Tibial artery (tissue), 4 donors: ENCODE data around the gene POMT1.

ENCODE experiments used
- DNase-seq, 2 donors: peaks; one replicate each; pipeline ENCODE4 v3.0.0-alpha.2; 2019
- H3K27ac ChIP-seq, 2 donors: fragments of 200-600 bp; sonication (generic) in 1 of 2; 1 replicate in 1 of 2; 2 replicates in 1 of 2; pipeline ENCODE4 v1.5.1; 2018 to 2019; ENCODE audit warnings: mild to moderate bottlenecking in 1 of 2
- H3K27me3 ChIP-seq, 2 donors: fragments of 200-600 bp; sonication (generic) in 1 of 2; one replicate each; pipeline versions ENCODE4 v1.5.1 to v1.6.0; 2016 to 2019
- H3K36me3 ChIP-seq, 3 donors: fragments of 200-600 bp; sonication (generic) in 2 of 3; one replicate each; pipeline ENCODE4 v1.5.1; 2016 to 2019; ENCODE audit warnings: mild to moderate bottlenecking in 2 of 3
- H3K4me1 ChIP-seq, 4 donors: fragments of 200-600 bp; sonication (generic) in 2 of 4; 1 replicate in 3 of 4; 2 replicates in 1 of 4; pipeline ENCODE4 v1.5.1; 2016 to 2019
- H3K4me3 ChIP-seq, 2 donors: fragments of 200-600 bp; sonication (generic) in 1 of 2; 1 replicate in 1 of 2; 2 replicates in 1 of 2; pipeline ENCODE4 v1.5.1; 2018 to 2019; ENCODE audit warnings: mild to moderate bottlenecking in 2 of 2
- H3K9me3 ChIP-seq, 3 donors: fragments of 200-600 bp; sonication (generic) in 1 of 3; one replicate each; pipeline ENCODE4 v1.5.1; 2016 to 2019
- CTCF ChIP-seq, 2 experiments: fragments of 200-600 bp in 1 of 2; fragments of 450-650 bp in 1 of 2; IDR thresholded peaks; one replicate each; pipeline ENCODE4 v1.5.1; 2017 to 2019; ENCODE audit warnings: antibody characterized with exemption in 2 of 2, mild to moderate bottlenecking in 1 of 2, moderate library complexity in 1 of 2
- intact Hi-C: fragments of 100-400 bp; cut with DNase I; formaldehyde crosslinking; loops from one replicate; pipeline ENCODE4 v1.15.0; 2023; ENCODE audit warnings: low total_unique reads

The POMT1 gene

DNA sequence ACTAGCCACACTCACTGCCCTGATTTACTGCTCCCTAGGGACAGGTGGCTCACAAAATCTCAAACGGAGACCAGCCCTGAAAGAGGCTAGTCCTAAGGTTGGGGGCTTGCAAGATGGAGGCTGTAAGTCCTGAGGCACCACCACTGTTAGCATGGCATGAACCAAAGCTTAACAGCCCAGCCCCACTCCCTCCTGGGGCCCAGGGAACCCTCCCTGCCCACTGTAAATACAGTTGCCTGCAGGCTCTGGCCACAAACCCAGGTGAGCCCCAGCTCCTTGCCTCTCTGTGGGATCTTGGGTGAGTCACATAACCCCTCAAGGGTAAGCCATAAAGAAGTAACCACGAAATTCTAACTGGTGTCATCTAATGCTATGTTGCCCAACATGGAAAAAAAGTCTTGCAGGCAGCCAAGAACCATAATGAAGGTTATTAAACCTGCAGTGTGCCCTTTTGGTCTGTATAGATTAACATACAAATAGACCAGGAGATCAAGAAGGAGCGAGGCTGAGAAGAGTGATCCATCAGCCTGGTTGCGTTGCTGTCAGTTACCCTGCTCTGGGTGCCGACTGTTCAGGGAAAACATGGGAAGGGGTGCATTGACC is 1.7 kb upstream of the POMT1 start:
- Histone ChIP-seq H3K27ac (no peak overlapping the region), H3K4me1 (peaks cover 0 to 29% (median 14%) of the 10 kb centered on the region in 4 donors), H3K9me3 (no peaks in the 10 kb centered on the region), H3K27me3 (no peaks in the 10 kb centered on the region), H3K4me3 (no peak overlapping the region), H3K36me3 (peaks cover 13 to 46% (median 33%) of the 10 kb centered on the region in 3 donors)
- TF ChIP-seq CTCF (IDR thresholded peaks at IDR 0.05): no peak
- DNase-seq: peak in 1 of 2 donors; percentile 12
- intact Hi-C loops: no loop called here

DNA sequence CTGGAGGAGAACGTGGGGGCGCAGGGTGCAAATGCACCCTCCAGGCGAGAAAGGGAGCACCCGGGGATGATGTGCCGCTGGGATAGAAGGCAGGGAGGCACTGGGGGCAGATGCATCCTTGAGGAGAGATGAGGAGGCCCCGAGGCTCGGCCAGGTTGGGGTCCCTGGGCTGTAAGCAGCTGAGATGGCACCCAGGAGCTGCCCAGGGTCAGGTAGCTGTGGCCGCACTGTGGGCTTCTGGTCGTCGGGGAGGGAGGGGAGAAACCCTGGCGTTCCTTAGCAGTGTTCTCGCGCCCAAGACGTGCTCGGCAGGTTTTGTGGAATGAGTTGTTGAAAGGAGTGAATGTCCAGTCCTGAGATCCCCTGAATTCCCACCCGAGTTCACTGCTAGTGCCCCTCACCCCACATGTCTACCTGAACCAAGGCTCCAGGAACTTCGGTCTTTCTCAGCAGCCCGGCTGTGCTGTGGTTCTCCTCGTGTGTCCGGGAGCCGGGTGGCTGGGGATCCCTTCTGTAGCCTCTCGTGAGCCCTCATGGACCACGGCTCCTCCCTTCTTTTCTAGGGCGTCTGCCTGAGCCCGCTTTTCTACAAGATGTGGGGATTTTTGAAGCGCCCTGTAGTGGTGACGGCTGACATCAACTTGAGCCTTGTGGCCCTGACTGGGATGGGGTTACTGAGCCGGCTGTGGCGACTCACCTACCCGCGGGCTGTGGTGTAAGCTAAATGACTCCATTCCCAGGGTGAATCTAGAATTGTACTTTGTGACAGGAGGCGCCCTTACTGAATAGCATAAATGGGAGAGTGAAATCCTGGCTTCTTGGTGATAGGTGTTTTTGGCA is 1.1 kb downstream of the POMT1 start:
- H3K27ac ChIP-seq: peak overlapping the region in 1 of 2 donors; percentile 73

DNA sequence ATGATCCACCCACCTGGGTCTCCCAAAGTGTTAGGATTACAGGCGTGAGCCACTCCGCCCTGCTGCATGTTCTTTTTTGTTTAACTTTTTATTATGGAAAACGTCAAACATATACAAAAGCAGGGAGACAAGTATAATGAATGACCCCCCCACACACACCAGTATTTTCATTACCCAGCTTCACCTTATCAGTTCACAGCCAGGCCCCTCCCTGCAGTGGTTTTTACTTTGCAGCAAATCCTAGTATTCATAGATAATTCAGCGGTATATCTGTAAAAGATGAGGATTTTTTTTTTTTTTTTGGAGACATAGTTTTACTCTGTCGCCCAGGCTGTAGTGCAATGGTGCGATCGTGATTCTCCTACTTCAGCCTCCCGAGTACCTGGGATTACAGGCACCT is 2.3 kb downstream of the POMT1 start:
- no peak for TF ChIP-seq CTCF (IDR thresholded peaks at IDR 0.05)
- no peaks in the 10 kb centered on the region for H3K27me3 ChIP-seq
- intact Hi-C loops: no loop called here
- H3K9me3 ChIP-seq: no peaks in the 10 kb centered on the region
- peaks cover 3 to 34% (median 16%) of the 10 kb centered on the region in 3 donors for H3K36me3 ChIP-seq
- H3K4me1 ChIP-seq: peaks cover 0 to 29% (median 14%) of the 10 kb centered on the region in 4 donors
- H3K27ac ChIP-seq: no peak overlapping the region
- no peak for DNase-seq
- no peak overlapping the region for H3K4me3 ChIP-seq

More for the DNA sequence above, 1.1 kb downstream of the POMT1 start:
- no peaks in the 10 kb centered on the region for H3K9me3 ChIP-seq
- intact Hi-C loops: no loop called here
- TF ChIP-seq CTCF (IDR thresholded peaks at IDR 0.05): no peak
- peak overlapping the region; percentile 79 to 98 for H3K4me3 ChIP-seq
- H3K36me3 ChIP-seq: peaks cover 0 to 34% (median 13%) of the 10 kb centered on the region in 3 donors
- H3K27me3 ChIP-seq: no peaks in the 10 kb centered on the region
- peaks cover 0 to 29% (median 14%) of the 10 kb centered on the region in 4 donors for H3K4me1 ChIP-seq
- no peak for DNase-seq

GRCh38 chr9:131511416-131511815 is 8.7 kb downstream of the POMT1 start:
- no peaks in the 10 kb centered on the region for H3K4me1 ChIP-seq
- H3K27me3 ChIP-seq: no peaks in the 10 kb centered on the region
- H3K27ac ChIP-seq: no peak overlapping the region
- intact Hi-C loops: no loop called here
- H3K9me3 ChIP-seq: no peaks in the 10 kb centered on the region
- no peak for TF ChIP-seq CTCF (IDR thresholded peaks at IDR 0.05)
- H3K36me3 ChIP-seq: peaks cover 53 to 93% (median 79%) of the 10 kb centered on the region in 3 donors
- H3K4me3 ChIP-seq: no peak overlapping the region
- DNase-seq: no peak

- Histone ChIP-seq H3K27me3 (no peaks in the 10 kb centered on the region), H3K4me3 (no peak overlapping the region), H3K9me3 (no peaks in the 10 kb centered on the region), H3K36me3 (peaks cover 57 to 97% (median 84%) of the 10 kb centered on the region in 3 donors), H3K27ac (no peak overlapping the region), H3K4me1 (no peaks in the 10 kb centered on the region)
- intact Hi-C loops: no loop called here
- no peak for DNase-seq
- TF ChIP-seq CTCF (IDR thresholded peaks at IDR 0.05): no peak
Observed at GRCh38 chr9:131511880-131512279, 9.2 kb downstream of the POMT1 start.
